Fibroblast of pulmonary artery (primary cell): ENCODE measurements around the gene MAP2K6.

Experiments
- DNase-seq: peaks from one replicate; pipeline ENCODE4 v3.0.0-alpha.2; 2010; ENCODE audit warnings: low read depth
- H3K4me3 ChIP-seq: replicated peaks from 2 replicates; pipeline ENCODE4 v1.5.1; 2011; ENCODE audit warnings: low read depth, mild to moderate bottlenecking, control low read depth, low read length, moderate library complexity
- TF ChIP-seq, protein P1 (sequence below): IDR thresholded peaks from 2 replicates; pipeline ENCODE4 v1.5.1; 2011; ENCODE audit warnings: mild to moderate bottlenecking, control low read depth, low read length, inconsistent platforms; ENCODE audit errors: missing control alignments

Gene MAP2K6

DNA sequence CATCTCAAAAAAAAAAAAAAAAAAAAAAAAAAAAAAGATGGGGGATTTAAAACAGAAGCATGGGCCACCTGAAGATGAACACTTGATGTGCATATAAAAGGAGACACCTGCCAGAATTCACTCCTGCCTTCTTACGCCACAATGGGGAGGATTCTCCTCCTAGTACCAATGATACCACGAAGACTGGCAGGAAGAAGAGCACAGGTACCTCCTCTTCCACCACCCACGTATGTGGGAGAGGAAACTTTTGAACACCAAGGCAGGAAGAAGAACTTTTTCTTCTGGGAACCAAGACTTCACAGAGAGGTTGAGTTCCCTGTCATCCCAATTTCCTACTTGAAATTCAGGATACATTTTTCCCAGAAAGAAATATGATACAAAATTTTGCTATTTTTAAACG, 2.7 kb upstream of the MAP2K6 start:
- no peak for DNase-seq
- TF ChIP-seq, protein P1, sequence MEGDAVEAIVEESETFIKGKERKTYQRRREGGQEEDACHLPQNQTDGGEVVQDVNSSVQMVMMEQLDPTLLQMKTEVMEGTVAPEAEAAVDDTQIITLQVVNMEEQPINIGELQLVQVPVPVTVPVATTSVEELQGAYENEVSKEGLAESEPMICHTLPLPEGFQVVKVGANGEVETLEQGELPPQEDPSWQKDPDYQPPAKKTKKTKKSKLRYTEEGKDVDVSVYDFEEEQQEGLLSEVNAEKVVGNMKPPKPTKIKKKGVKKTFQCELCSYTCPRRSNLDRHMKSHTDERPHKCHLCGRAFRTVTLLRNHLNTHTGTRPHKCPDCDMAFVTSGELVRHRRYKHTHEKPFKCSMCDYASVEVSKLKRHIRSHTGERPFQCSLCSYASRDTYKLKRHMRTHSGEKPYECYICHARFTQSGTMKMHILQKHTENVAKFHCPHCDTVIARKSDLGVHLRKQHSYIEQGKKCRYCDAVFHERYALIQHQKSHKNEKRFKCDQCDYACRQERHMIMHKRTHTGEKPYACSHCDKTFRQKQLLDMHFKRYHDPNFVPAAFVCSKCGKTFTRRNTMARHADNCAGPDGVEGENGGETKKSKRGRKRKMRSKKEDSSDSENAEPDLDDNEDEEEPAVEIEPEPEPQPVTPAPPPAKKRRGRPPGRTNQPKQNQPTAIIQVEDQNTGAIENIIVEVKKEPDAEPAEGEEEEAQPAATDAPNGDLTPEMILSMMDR: no peak
- no peak overlapping the region for H3K4me3 ChIP-seq

DNA sequence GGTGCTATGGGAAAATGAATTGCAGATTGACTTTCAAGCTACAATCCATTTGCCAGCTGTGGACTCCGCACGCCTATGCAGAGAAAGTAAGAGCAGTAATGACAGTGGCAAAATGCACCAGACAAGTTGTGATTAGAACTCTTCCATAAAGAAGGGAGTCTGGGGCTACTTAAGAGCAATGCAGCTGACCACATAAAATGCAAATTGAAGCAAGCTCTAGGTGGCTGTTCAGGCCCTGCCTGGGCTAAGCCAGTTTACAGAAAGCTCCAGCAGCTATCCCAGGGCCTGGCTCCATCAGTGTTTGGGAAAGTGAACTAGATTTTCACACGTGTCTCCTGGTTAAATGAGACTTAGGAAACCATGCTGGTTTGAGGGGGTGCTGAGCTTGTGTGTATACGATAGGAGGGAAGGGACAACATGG, 2.2 kb upstream of the MAP2K6 start:
- no peak for DNase-seq
- TF ChIP-seq, protein P1: no peak
- no peak overlapping the region for H3K4me3 ChIP-seq

DNA sequence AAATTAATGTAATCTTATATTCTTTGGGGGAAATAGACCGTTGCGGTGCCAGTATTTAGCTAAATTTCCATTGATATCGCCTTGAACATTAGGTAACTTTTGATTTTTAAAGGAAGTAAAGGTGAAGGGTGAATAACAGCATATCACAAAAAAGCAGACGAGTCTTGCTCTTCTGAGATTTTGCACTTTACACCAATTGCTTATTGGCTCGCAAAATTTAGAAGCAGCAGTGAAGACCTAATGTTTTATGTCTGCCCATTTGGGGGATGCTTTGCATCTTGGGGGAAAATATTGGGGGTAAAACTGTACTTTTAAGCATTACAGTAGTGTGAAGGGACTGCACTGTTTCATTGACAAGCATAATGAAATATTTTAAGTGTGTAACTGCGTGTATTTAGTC, 934 bp downstream of the MAP2K6 start:
- TF ChIP-seq, protein P1: no peak
- no peak for DNase-seq
- peak overlapping the region; percentile 67 for H3K4me3 ChIP-seq

DNA sequence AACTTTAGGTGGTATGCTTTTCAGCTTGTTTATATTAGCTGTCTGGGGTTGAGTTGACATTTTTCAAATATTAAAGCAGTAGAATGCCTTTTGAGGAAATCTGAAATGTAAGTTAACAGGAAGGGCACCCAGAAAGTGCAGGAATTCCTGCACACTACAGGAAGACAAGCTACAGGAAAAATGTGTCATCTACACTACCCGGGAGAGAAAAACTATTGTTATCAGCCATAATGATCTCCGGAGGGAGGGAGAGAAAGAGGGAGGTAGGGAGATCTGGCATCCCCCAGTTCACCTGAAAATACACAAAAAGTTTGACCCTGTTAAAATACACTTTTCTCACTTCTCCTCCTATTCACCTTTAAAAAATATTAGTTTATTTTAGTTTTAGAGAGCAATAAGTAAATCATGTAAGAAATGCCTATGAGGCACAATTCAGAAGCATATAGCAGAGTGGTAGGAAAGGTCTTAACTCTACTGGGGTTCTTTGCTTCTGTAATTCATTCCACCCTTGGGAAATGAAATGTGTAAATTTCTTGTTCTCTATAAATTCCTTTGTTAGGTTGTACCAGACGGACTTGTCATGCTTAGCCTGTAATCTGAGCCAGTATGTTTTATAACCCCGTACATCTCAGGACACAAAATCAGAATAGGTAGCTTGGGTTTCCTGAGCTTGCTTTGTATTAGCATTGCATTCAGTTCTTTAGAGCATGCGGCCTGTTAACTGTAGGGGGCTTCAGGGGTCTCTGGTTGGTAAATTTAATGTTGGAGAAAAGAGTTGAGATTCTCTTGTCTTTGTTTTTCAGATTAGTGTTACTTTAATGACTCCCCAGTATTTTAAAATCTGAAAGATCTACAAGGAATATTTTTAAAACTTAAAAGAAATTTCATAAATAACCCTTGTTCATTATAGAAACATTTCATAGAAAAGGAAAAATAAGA, 3.3 kb downstream of the MAP2K6 start:
- H3K4me3 ChIP-seq: no peak overlapping the region
- TF ChIP-seq, protein P1: no peak
- DNase-seq: no peak

DNA sequence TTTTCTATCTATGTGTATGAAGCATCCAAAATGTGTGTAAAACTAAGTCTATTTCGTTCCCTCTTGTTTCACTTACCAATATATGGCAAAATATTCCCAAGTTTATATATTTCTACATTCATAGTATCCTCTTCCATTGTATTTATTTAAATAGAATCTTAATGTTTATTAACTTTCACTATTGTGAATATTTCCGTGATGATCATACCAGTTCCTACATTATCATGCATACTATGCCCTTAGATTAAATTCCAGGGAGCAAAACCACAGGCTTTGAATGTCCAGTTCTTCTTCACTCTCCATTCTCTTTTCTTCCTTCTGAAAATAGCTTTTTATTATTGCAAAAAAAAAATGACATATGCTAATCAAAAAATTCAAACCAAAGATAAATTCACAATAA, 4.0 kb downstream of the MAP2K6 start:
- H3K4me3 ChIP-seq: no peak overlapping the region
- DNase-seq: no peak
- TF ChIP-seq, protein P1: no peak

DNA sequence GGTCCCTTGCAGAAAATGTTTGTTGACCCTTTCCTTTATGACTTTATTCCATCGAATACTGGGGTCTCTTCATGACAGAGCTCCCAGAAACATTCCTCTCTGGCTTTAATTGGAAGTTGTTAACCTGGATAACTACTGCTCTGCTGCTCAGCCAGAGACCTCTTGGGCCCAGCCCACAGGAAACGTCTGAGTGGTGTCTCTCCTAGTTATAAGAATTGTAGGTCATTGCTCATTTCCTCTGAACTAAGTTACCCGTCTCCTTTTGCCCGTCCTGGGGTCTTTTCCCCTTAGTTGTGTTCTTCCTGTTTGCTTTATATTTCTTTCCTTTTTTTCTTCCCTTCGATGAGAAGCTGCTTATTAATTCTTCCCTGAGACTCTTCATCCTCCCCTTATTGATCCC, 9.0 kb downstream of the MAP2K6 start:
- H3K4me3 ChIP-seq: no peak overlapping the region
- TF ChIP-seq, protein P1: no peak
- peak; percentile 13 for DNase-seq
